ENCODE results near the gene C8A.

GRCh38 chr1:56863265-56863992 is 8.8 kb downstream of the C8A start:
- TF ChIP-seq, protein P1, sequence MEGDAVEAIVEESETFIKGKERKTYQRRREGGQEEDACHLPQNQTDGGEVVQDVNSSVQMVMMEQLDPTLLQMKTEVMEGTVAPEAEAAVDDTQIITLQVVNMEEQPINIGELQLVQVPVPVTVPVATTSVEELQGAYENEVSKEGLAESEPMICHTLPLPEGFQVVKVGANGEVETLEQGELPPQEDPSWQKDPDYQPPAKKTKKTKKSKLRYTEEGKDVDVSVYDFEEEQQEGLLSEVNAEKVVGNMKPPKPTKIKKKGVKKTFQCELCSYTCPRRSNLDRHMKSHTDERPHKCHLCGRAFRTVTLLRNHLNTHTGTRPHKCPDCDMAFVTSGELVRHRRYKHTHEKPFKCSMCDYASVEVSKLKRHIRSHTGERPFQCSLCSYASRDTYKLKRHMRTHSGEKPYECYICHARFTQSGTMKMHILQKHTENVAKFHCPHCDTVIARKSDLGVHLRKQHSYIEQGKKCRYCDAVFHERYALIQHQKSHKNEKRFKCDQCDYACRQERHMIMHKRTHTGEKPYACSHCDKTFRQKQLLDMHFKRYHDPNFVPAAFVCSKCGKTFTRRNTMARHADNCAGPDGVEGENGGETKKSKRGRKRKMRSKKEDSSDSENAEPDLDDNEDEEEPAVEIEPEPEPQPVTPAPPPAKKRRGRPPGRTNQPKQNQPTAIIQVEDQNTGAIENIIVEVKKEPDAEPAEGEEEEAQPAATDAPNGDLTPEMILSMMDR (IDR thresholded peaks at IDR 0.05; ENCODE audit: insufficient read depth, low read length): no peak
- no peak for TF ChIP-seq GABPA (IDR thresholded peaks at IDR 0.05; ENCODE audit: low read depth)
